Colonic mucosa (tissue), 4 donors: ENCODE results near the gene AUTS2. TPM values are rescaled to one million over a fixed set of nuclear protein-coding genes. Genes with fewer than 3 reads are reported as not detected.

Experiments
- DNase-seq: peaks from one replicate; pipeline ENCODE4 v3.0.0-alpha.2; 2020
- H3K27ac ChIP-seq: fragments of 200-600 bp; one replicate; pipeline ENCODE4 v1.8.0; 2021
- H3K27me3 ChIP-seq: fragments of 200-600 bp; one replicate; pipeline ENCODE4 v1.8.0; 2021
- H3K36me3 ChIP-seq: fragments of 200-600 bp; one replicate; pipeline ENCODE4 v1.8.0; 2021
- H3K4me1 ChIP-seq: fragments of 200-600 bp; one replicate; pipeline ENCODE4 v1.8.0; 2021; ENCODE audit warnings: mild to moderate bottlenecking
- H3K4me3 ChIP-seq: fragments of 200-600 bp; one replicate; pipeline ENCODE4 v1.8.0; 2021
- H3K9ac ChIP-seq, 2 donors: one replicate each; pipeline ENCODE4 v1.7.0; 2013; ENCODE audit warnings: control low read depth in 2 of 2, low read depth in 2 of 2, low read length in 2 of 2
- H3K9me3 ChIP-seq: fragments of 200-600 bp; one replicate; pipeline ENCODE4 v1.8.0; 2021
- intact Hi-C: fragments of 100-400 bp; cut with DNase I; formaldehyde crosslinking; loops from one replicate; pipeline ENCODE4 v1.14.1; 2022
- total RNA-seq, 2 donors: library from RNA; stranded (reverse); fragmentation: NEBNext Ultra II Directional in 1 of 2; extraction: Animal tissue kit (Norgen Biotek cat#: 25700) in 1 of 2; gene quantifications; one replicate each; pipeline ENCODE4 v1.2.1, GENCODE V29; 2021
- TF ChIP-seq, protein P1 (sequence below): fragments of 200-600 bp; IDR thresholded peaks from one replicate; pipeline ENCODE4 v1.8.0; 2022; ENCODE audit warnings: antibody characterized with exemption, mild to moderate bottlenecking
- donor health status: healthy.
- donor health status: DM: no; HTN: no; CAD: no.
- donor health status: DM: no; HTN: no; CAD: no.

AUTS2 gene
- total RNA-seq, 2 donors from 2014 or later, result 39.8 to 42.3 TPM

DNA sequence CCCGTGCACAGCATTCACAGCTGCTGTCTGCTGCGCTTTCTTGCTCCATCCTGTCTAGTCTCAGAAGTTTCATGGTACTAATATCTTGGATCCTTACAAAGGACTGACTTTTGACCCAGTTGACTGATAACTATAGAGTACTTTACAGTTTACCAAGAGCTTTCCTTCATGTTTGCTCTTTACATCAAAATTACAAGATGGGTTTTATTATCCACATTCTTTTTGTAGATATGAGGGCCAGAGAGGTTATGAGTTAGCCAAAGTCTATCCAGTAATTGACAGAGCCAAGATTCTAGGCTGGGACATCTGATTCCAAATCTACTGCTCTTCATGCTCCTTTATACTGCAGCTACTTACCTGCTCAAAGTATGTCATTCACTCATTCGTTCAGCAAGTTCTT lies 218.2 kb downstream of the AUTS2 start:
- TF ChIP-seq, protein P1, sequence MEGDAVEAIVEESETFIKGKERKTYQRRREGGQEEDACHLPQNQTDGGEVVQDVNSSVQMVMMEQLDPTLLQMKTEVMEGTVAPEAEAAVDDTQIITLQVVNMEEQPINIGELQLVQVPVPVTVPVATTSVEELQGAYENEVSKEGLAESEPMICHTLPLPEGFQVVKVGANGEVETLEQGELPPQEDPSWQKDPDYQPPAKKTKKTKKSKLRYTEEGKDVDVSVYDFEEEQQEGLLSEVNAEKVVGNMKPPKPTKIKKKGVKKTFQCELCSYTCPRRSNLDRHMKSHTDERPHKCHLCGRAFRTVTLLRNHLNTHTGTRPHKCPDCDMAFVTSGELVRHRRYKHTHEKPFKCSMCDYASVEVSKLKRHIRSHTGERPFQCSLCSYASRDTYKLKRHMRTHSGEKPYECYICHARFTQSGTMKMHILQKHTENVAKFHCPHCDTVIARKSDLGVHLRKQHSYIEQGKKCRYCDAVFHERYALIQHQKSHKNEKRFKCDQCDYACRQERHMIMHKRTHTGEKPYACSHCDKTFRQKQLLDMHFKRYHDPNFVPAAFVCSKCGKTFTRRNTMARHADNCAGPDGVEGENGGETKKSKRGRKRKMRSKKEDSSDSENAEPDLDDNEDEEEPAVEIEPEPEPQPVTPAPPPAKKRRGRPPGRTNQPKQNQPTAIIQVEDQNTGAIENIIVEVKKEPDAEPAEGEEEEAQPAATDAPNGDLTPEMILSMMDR, result no peak
- no peak overlapping the region for H3K27ac ChIP-seq
- intact Hi-C loops, result no loop called here
- H3K9me3 ChIP-seq, result no peaks in the 10 kb centered on the region
- no peak overlapping the region for H3K4me3 ChIP-seq
- no peak overlapping the region for H3K9ac ChIP-seq
- H3K27me3 ChIP-seq, result no peaks in the 10 kb centered on the region
- no peaks in the 10 kb centered on the region for H3K36me3 ChIP-seq
- DNase-seq, result no peak
- H3K4me1 ChIP-seq, result no peaks in the 10 kb centered on the region

DNA sequence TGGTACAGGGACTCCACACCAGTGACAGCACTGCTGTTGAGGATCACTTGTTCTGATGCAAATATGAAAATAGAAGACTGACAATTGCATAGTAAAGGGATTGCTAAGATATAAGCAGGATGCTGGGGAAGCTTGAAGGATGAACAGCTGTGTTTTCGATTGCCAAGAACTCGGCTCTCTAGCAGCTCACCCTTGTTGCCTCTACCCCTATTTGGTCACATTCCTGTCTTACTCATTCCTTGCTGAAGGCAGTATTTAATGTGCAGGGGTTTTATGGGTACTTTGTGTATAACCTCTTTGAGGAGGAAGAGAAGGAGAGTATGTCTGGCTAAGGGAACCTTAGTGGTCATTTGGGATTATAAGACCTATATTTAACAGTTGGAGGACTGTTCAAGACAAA lies 218.8 kb downstream of the AUTS2 start:
- Histone ChIP-seq H3K27ac (no peak overlapping the region), H3K4me3 (no peak overlapping the region), H3K9me3 (no peaks in the 10 kb centered on the region), H3K36me3 (no peaks in the 10 kb centered on the region), H3K9ac (no peak overlapping the region), H3K27me3 (no peaks in the 10 kb centered on the region), H3K4me1 (no peaks in the 10 kb centered on the region)
- intact Hi-C loops, result no loop called here
- TF ChIP-seq, protein P1, result no peak
- DNase-seq, result no peak

DNA sequence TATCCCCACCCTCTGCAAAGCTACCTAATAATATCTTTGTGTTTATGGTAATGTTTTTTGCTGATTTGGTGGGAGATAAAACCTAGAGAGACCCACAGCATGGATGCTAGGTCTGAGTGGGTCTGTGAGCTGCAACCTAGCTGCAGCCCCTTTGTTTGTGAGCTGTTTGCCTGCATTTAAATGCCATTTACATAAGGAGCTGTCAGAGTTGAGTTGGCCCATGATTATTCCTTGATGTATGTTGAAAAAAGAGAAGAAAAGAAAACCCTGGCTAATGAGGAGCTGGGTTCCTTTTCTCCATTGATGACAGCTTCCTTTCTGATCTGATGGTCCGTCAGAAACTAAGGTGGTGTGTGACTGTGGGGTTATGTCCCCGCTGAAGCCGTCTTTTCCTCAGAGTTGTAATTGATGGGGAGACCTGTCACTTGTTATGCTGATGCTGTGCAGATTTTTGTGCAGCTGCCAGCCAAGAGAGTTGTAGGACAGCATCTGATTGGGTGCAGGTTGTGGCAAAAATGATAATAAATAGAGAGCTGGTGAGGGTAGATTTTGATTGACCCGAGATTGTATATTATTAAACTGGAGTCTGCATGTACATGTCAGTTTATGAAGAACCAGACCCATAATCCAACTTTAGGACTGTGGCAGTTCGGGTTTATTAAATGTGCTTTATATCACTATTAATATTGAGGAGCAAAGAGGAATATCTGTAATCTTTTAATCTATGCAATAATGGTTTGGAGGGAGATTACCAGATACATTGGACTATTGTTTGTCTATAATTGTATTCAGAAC lies 219.8 kb downstream of the AUTS2 start:
- intact Hi-C loops, result no loop called here
- no peak overlapping the region for H3K4me3 ChIP-seq
- H3K9me3 ChIP-seq, result no peaks in the 10 kb centered on the region
- H3K4me1 ChIP-seq, result no peaks in the 10 kb centered on the region
- H3K36me3 ChIP-seq, result no peaks in the 10 kb centered on the region
- no peak for DNase-seq
- H3K27me3 ChIP-seq, result no peaks in the 10 kb centered on the region
- TF ChIP-seq, protein P1, result no peak
- H3K27ac ChIP-seq, result no peak overlapping the region
- H3K9ac ChIP-seq, result no peak overlapping the region

DNA sequence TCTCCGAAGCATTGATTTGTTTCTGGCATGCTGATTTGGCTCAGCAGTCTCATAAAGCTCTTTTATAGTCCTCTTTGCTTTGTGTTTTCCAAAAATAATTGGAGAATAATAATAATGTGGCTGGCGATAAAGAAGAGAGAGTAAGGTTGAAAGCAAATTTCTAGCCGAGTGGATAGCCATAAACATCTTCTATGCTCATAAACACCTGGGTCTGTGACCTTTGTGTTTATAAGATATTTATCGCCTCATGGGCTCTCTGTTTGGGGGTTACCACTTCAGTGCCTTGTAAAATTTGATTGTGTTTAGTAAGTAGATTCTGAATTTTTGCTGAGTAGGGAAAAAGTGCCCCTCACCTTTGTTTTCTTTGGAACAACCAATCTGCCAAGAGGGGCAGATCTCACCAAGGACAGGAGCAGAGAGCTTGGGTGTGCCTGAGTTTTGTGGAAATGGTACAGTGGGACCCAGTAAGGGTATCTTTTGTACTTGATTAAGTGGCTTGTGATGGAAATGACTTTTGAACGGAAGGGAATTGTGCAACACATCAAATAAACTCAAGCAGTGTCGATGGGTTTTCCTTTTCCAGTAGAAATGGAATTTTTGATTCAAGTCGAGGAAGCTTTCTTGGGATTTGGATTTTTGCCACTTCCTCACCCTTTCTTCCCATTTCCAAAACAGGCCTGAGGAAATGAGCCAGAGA lies 220.5 kb downstream of the AUTS2 start:
- Histone ChIP-seq H3K27ac (no peak overlapping the region), H3K4me1 (no peaks in the 10 kb centered on the region), H3K9ac (no peak overlapping the region), H3K27me3 (no peaks in the 10 kb centered on the region), H3K36me3 (no peaks in the 10 kb centered on the region), H3K4me3 (no peak overlapping the region), H3K9me3 (no peaks in the 10 kb centered on the region)
- intact Hi-C loops, result no loop called here
- DNase-seq, result no peak
- TF ChIP-seq, protein P1, result no peak

DNA sequence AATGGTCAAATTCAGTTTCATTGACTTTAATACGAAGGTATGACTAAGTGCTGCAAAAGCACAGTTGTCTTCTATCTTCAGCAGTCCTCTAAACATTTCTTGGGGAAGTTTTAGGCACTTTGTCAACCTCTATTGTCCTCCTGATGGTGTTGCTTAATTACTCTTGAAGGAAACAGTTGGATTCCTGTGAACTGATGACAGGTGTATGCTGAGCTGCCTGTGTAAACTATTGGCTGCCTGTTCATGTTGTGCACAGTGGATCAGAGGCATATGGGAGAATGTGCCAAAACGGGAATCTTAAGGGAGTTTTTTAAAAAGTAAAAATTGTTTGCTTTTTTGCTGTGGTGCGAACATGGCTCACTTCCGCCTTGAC lies 221.0 kb downstream of the AUTS2 start:
- H3K4me1 ChIP-seq, result no peaks in the 10 kb centered on the region
- H3K27me3 ChIP-seq, result no peaks in the 10 kb centered on the region
- H3K27ac ChIP-seq, result no peak overlapping the region
- no peaks in the 10 kb centered on the region for H3K36me3 ChIP-seq
- DNase-seq, result no peak
- H3K4me3 ChIP-seq, result no peak overlapping the region
- intact Hi-C loops, result no loop called here
- TF ChIP-seq, protein P1, result no peak
- no peak overlapping the region for H3K9ac ChIP-seq
- H3K9me3 ChIP-seq, result no peaks in the 10 kb centered on the region
